HEK293 (cell line): ENCODE measurements around the gene PHF23.
"Not testable (repeated sequence)": the region's sequence is repeated elsewhere in the genome, so short reads cannot be mapped to it uniquely, and the experiment has no call there.

ENCODE experiments used
- CTCF ChIA-PET: fragments of 350-600 bp; formaldehyde crosslinking; extraction: SDS; loops from one replicate; lab custom pipeline; 2021; ENCODE audit warnings: antibody characterized with exemption; lab: Yijun Ruan, JAX
- POLR2A ChIA-PET: fragments of 300-600 bp; formaldehyde crosslinking; extraction: SDS; loops from one replicate; lab custom pipeline; 2020; ENCODE audit warnings: antibody characterized with exemption, inconsistent platforms; lab: Yijun Ruan, JAX
- H3K27ac ChIP-seq: fragments of 200-500 bp; sonication (Bioruptor generic); 2 replicates; pipeline ENCODE4 v1.5.1; 2014; ENCODE audit warnings: low read depth, low read length, control low read depth, inconsistent platforms; ENCODE audit errors: extremely low read depth
- H3K36me3 ChIP-seq, 2 experiments: fragments of 200-500 bp in 1 of 2; sonication (Bioruptor generic) in 1 of 2; 1 replicate in 1 of 2; 2 replicates in 1 of 2; pipeline ENCODE4 v1.5.1; 2014 to 2017; ENCODE audit warnings: inconsistent platforms in 2 of 2, low read length in 2 of 2; ENCODE audit not compliant: control insufficient read depth in 2 of 2, insufficient read depth in 1 of 2
- H3K4me1 ChIP-seq: fragments of 200-500 bp; sonication (Bioruptor generic); 2 replicates; pipeline ENCODE4 v1.5.1; 2014; ENCODE audit warnings: mild to moderate bottlenecking, low read length, inconsistent platforms; ENCODE audit not compliant: control insufficient read depth, insufficient read depth
- H3K4me3 ChIP-seq: 2 replicates; pipeline ENCODE4 v1.5.1; 2011; ENCODE audit warnings: low read depth, mild to moderate bottlenecking, control low read depth, low read length, moderate library complexity
- H3K9me3 ChIP-seq: fragments of 200-500 bp; sonication (Bioruptor generic); 2 replicates; pipeline ENCODE4 v1.5.1; 2014; ENCODE audit warnings: low read depth, low read length, inconsistent platforms; ENCODE audit not compliant: control insufficient read depth, insufficient read depth
- GLIS1 ChIP-seq: fragments of 450-650 bp; formaldehyde crosslinking; IDR thresholded peaks from 2 replicates; pipeline ENCODE4 v1.5.1; 2016; ENCODE audit warnings: missing biosample characterization, missing genetic modification characterization
- PRDM1 ChIP-seq: fragments of 450-650 bp; formaldehyde crosslinking; IDR thresholded peaks from 2 replicates; pipeline ENCODE4; 2016; ENCODE audit warnings: missing biosample characterization, missing genetic modification characterization
- SP3 ChIP-seq: fragments of 450-650 bp; formaldehyde crosslinking; IDR thresholded peaks from 2 replicates; pipeline ENCODE4 v1.5.1; 2016; ENCODE audit warnings: missing biosample characterization, missing genetic modification characterization
- SP7 ChIP-seq: fragments of 450-650 bp; formaldehyde crosslinking; IDR thresholded peaks from 2 replicates; pipeline ENCODE4 v1.5.1; 2016; ENCODE audit warnings: missing biosample characterization, missing genetic modification characterization
- YY1 ChIP-seq: fragments of 450-650 bp; formaldehyde crosslinking; IDR thresholded peaks from 2 replicates; pipeline ENCODE4 v1.5.1; 2018; ENCODE audit warnings: missing biosample characterization, missing genetic modification characterization
- ZBTB10 ChIP-seq: fragments of 450-650 bp; formaldehyde crosslinking; IDR thresholded peaks from 2 replicates; pipeline ENCODE4 v1.5.1; 2016; ENCODE audit warnings: missing biosample characterization, missing genetic modification characterization
- ZBTB21 ChIP-seq: fragments of 450-650 bp; formaldehyde crosslinking; IDR thresholded peaks from 2 replicates; pipeline ENCODE4 v1.5.1; 2017; ENCODE audit warnings: missing biosample characterization, missing genetic modification characterization
- ZNF140 ChIP-seq: fragments of 450-650 bp; formaldehyde crosslinking; IDR thresholded peaks from 2 replicates; pipeline ENCODE4 v1.5.1; 2016; ENCODE audit warnings: missing biosample characterization, missing genetic modification characterization
- ZNF169 ChIP-seq: fragments of 450-650 bp; formaldehyde crosslinking; IDR thresholded peaks from 2 replicates; pipeline ENCODE4 v1.5.1; 2016; ENCODE audit warnings: missing biosample characterization, missing genetic modification characterization
- ZNF202 ChIP-seq: fragments of 450-650 bp; formaldehyde crosslinking; IDR thresholded peaks from 2 replicates; pipeline ENCODE4 v1.5.1; 2016; ENCODE audit warnings: missing biosample characterization, missing genetic modification characterization, borderline replicate concordance
- ZNF311 ChIP-seq: fragments of 450-650 bp; formaldehyde crosslinking; IDR thresholded peaks from 2 replicates; pipeline ENCODE4 v1.5.1; 2017; ENCODE audit warnings: missing biosample characterization, missing genetic modification characterization, borderline replicate concordance
- ZNF398 ChIP-seq: fragments of 450-650 bp; formaldehyde crosslinking; IDR thresholded peaks from 2 replicates; pipeline ENCODE4 v1.5.1; 2017; ENCODE audit warnings: missing biosample characterization, missing genetic modification characterization
- ZNF426 ChIP-seq: fragments of 450-650 bp; formaldehyde crosslinking; IDR thresholded peaks from 2 replicates; pipeline ENCODE4 v1.5.1; 2017; ENCODE audit warnings: missing biosample characterization, missing genetic modification characterization, mild to moderate bottlenecking, inconsistent platforms, moderate library complexity
- ZNF433 ChIP-seq: fragments of 450-650 bp; formaldehyde crosslinking; IDR thresholded peaks from 2 replicates; pipeline ENCODE4 v1.5.1; 2016; ENCODE audit warnings: missing biosample characterization, missing genetic modification characterization, low read depth
- ZNF544 ChIP-seq: fragments of 450-650 bp; formaldehyde crosslinking; IDR thresholded peaks from 2 replicates; pipeline ENCODE4 v1.5.0; 2017; ENCODE audit warnings: missing biosample characterization, missing genetic modification characterization
- ZNF585B ChIP-seq: fragments of 450-650 bp; formaldehyde crosslinking; IDR thresholded peaks from 2 replicates; pipeline ENCODE4 v1.5.1; 2016; ENCODE audit warnings: missing biosample characterization, missing genetic modification characterization
- ZNF677 ChIP-seq: fragments of 450-650 bp; IDR thresholded peaks from 2 replicates; pipeline ENCODE4 v1.5.0; 2018; ENCODE audit warnings: missing biosample characterization, mild to moderate bottlenecking, missing genetic modification characterization, moderate library complexity
- ZNF707 ChIP-seq: fragments of 450-650 bp; formaldehyde crosslinking; IDR thresholded peaks from 2 replicates; pipeline ENCODE4 v1.5.1; 2016; ENCODE audit warnings: missing biosample characterization, missing genetic modification characterization
- ZNF776 ChIP-seq: fragments of 450-650 bp; formaldehyde crosslinking; IDR thresholded peaks from 2 replicates; pipeline ENCODE4 v1.5.0; 2017; ENCODE audit warnings: missing biosample characterization, missing genetic modification characterization, borderline replicate concordance
- ZSCAN30 ChIP-seq: fragments of 450-650 bp; IDR thresholded peaks from 2 replicates; pipeline ENCODE4 v1.5.1; 2018; ENCODE audit warnings: missing biosample characterization, mild to moderate bottlenecking, missing genetic modification characterization, moderate library complexity
- ZXDB ChIP-seq: fragments of 450-650 bp; formaldehyde crosslinking; IDR thresholded peaks from 2 replicates; pipeline ENCODE4 v1.5.1; 2016; ENCODE audit warnings: missing biosample characterization, missing genetic modification characterization
- TF ChIP-seq, protein P1 (sequence below): fragments of 450-650 bp; formaldehyde crosslinking; IDR thresholded peaks from 2 replicates; pipeline ENCODE4 v1.5.1; 2016; ENCODE audit warnings: missing biosample characterization, missing genetic modification characterization
- TF ChIP-seq, protein P2 (sequence below): fragments of 450-650 bp; formaldehyde crosslinking; IDR thresholded peaks from 2 replicates; pipeline ENCODE4 v1.5.1; 2016; ENCODE audit warnings: missing biosample characterization, missing genetic modification characterization

Gene PHF23

GRCh38 chr17:7246779-7247178, 7.5 kb upstream of the PHF23 start:
- H3K27ac ChIP-seq, result no peak overlapping the region
- CTCF ChIA-PET, result interaction anchor here (0.6 kb wide), 1 partner anchor 314 kb away, joined by 3 read pairs; no protein-coding TSS in a partner anchor
- no peak for TF ChIP-seq ZNF202 (tag by site-specific recombination)
- TF ChIP-seq ZNF776 (tag by site-specific recombination), result no peak
- TF ChIP-seq PRDM1, result no peak
- TF ChIP-seq ZNF140 (tag by site-specific recombination), result no peak
- TF ChIP-seq ZNF544, result no peak
- TF ChIP-seq ZBTB10 (tag by site-specific recombination), result no peak
- TF ChIP-seq ZNF585B (tag by site-specific recombination), result no peak
- TF ChIP-seq ZSCAN30, result no peak
- TF ChIP-seq ZBTB21, result no peak
- TF ChIP-seq SP7 (tag by site-specific recombination), result no peak
- no peak for TF ChIP-seq ZNF677
- TF ChIP-seq, protein P1, sequence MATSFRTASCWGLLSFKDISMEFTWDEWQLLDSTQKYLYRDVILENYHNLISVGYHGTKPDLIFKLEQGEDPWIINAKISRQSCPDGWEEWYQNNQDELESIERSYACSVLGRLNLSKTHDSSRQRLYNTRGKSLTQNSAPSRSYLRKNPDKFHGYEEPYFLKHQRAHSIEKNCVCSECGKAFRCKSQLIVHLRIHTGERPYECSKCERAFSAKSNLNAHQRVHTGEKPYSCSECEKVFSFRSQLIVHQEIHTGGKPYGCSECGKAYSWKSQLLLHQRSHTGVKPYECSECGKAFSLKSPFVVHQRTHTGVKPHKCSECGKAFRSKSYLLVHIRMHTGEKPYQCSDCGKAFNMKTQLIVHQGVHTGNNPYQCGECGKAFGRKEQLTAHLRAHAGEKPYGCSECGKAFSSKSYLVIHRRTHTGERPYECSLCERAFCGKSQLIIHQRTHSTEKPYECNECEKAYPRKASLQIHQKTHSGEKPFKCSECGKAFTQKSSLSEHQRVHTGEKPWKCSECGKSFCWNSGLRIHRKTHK, result no peak
- no peak for TF ChIP-seq SP3 (tag by site-specific recombination)
- no peak for TF ChIP-seq ZXDB
- TF ChIP-seq ZNF426, result no peak
- TF ChIP-seq, all 188 proteins: peak for 0
- Histone ChIP-seq H3K4me3 (no peak overlapping the region), H3K9me3 (no peaks in the 10 kb centered on the region), H3K4me1 (peaks cover 14% of the 10 kb centered on the region), H3K36me3 (peaks cover 27 to 46% of the 10 kb centered on the region in 2 experiments)
- POLR2A ChIA-PET, result no interaction called here

DNA sequence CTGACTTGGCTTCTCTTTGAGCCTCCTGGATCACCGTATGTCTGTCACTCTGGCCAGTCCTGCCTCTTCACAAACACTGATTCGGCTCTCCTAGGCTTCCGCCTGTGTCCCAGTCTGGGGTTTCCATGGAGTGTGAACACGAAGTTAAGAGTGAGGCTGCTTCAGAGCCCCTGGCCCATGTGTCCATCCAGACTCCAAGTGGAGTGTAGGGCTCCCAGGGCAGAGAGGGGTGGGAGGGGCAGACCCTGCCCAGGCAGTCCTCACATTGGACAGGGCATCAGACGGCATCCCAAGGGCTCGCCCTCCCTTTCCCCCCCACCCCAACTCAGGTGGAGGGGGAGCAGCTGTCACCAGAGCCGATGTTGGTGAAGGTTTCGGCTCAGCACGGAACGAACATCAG, 4.6 kb upstream of the PHF23 start:
- H3K9me3 ChIP-seq, POLR2A ChIA-PET, H3K4me1 ChIP-seq, H3K4me3 ChIP-seq, H3K27ac ChIP-seq: not testable (repeated sequence)
- H3K36me3 ChIP-seq, result peaks cover 27 to 55% of the 10 kb centered on the region in 2 experiments
- CTCF ChIA-PET, result interaction anchor here (3.1 to 5.2 kb wide), 2 partner anchors 24 to 52 kb away, joined by 14 to 33 read pairs; partner anchors contain the start of genes ACADVL and DLG4

- Histone ChIP-seq H3K36me3 (peaks cover 27 to 53% of the 10 kb centered on the region in 2 experiments), H3K27ac (peak overlapping the region; percentile 91), H3K4me3 (peak overlapping the region; percentile 82), H3K9me3 (no peaks in the 10 kb centered on the region), H3K4me1 (peaks cover 6% of the 10 kb centered on the region)
- POLR2A ChIA-PET, result interaction anchor here (0.6 to 14.2 kb wide), 13 partner anchors 8 to 443 kb away, joined by 3 to 284 read pairs (median 7); partner anchors contain the start of genes ACADVL, CTDNEP1, DLG4 and DVL2
- no peak for TF ChIP-seq ZNF311 (tag by site-specific recombination)
- no peak for TF ChIP-seq ZNF169 (tag by site-specific recombination)
- TF ChIP-seq ZNF433 (tag by site-specific recombination), result no peak
- TF ChIP-seq, protein P2, sequence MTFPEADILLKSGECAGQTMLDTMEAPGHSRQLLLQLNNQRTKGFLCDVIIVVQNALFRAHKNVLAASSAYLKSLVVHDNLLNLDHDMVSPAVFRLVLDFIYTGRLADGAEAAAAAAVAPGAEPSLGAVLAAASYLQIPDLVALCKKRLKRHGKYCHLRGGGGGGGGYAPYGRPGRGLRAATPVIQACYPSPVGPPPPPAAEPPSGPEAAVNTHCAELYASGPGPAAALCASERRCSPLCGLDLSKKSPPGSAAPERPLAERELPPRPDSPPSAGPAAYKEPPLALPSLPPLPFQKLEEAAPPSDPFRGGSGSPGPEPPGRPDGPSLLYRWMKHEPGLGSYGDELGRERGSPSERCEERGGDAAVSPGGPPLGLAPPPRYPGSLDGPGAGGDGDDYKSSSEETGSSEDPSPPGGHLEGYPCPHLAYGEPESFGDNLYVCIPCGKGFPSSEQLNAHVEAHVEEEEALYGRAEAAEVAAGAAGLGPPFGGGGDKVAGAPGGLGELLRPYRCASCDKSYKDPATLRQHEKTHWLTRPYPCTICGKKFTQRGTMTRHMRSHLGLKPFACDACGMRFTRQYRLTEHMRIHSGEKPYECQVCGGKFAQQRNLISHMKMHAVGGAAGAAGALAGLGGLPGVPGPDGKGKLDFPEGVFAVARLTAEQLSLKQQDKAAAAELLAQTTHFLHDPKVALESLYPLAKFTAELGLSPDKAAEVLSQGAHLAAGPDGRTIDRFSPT (tag by site-specific recombination), result no peak
- no peak for TF ChIP-seq ZNF707 (tag by site-specific recombination)
- no peak for TF ChIP-seq GLIS1
- no peak for TF ChIP-seq YY1 (tag by site-specific recombination)
- no peak for TF ChIP-seq ZNF398 (tag by site-specific recombination)
- CTCF ChIA-PET, result interaction anchor here (1.3 to 5.2 kb wide), 3 partner anchors 11 to 53 kb away, joined by 3 to 33 read pairs (median 14); partner anchors contain the start of genes ACADVL and DLG4
These were observed 4.1 kb upstream of the PHF23 start for GRCh38 chr17:7243453-7243729.
